B cell (primary cell): Measurements from ENCODE around the gene ADARB2. TPM values are rescaled to one million over a fixed set of nuclear protein-coding genes. Genes with fewer than 3 reads are reported as not detected.

Experiments used
- ATAC-seq: fragments of 200-7000 bp; cut with Tn5 transposase; one replicate; pipeline ENCODE4 v1.10.0; 2021; ENCODE audit warnings: low read depth, mild to moderate bottlenecking, moderate number of reproducible peaks, moderate library complexity
- CTCF ChIA-PET: fragments of 350-600 bp; sonication (Branson Sonifier 250); formaldehyde crosslinking; loops from one replicate; lab custom pipeline; 2021; ENCODE audit warnings: antibody characterized with exemption, inconsistent platforms; lab: Charles Lee
- POLR2A ChIA-PET: fragments of 350-600 bp; sonication (Branson Sonifier 250); formaldehyde crosslinking; loops from one replicate; lab custom pipeline; 2021; ENCODE audit warnings: antibody characterized with exemption; lab: Charles Lee
- DNase-seq: peaks from one replicate; pipeline ENCODE4 v3.0.0; 2013
- H2AFZ ChIP-seq: 2 replicates; pipeline ENCODE4 v1.6.1; 2012; ENCODE audit warnings: mild to moderate bottlenecking, low read depth, low read length; ENCODE audit not compliant: insufficient read depth, poor library complexity, severe bottlenecking
- H3K27ac ChIP-seq, 2 donors: 1 replicate in 1 of 2; 2 replicates in 1 of 2; pipeline ENCODE4 v1.5.1; 2012 to 2013; ENCODE audit warnings: low read length in 2 of 2, mild to moderate bottlenecking in 2 of 2, moderate library complexity in 1 of 2
- H3K27me3 ChIP-seq, 4 experiments: fragments of 200-600 bp in 1 of 4; sonication (generic) in 1 of 4; replicated peaks in 1 of 4; 1 replicate in 2 of 4; 2 replicates in 2 of 4; pipeline versions ENCODE4 v1.6.1 to v1.7.0; 2013 to 2016; ENCODE audit warnings: low read length in 3 of 4, mild to moderate bottlenecking in 2 of 4, mixed read lengths in 1 of 4, moderate library complexity in 1 of 4; ENCODE audit not compliant: insufficient read depth in 4 of 4, control insufficient read depth in 3 of 4; ENCODE audit errors: control extremely low read depth in 1 of 4
- H3K36me3 ChIP-seq, 2 experiments: replicated peaks in 1 of 2; 1 replicate in 1 of 2; 2 replicates in 1 of 2; pipeline versions ENCODE4 v1.6.1 to v1.7.1; 2013; ENCODE audit warnings: low read length in 1 of 2; ENCODE audit not compliant: insufficient read depth in 2 of 2, control insufficient read depth in 1 of 2; ENCODE audit errors: control extremely low read depth in 1 of 2, extremely low read depth in 1 of 2
- H3K4me1 ChIP-seq, 2 donors: fragments of 200-600 bp in 1 of 2; sonication (generic) in 1 of 2; 1 replicate in 1 of 2; 2 replicates in 1 of 2; pipeline versions ENCODE4 v1.5.1 to v1.6.1; 2013 to 2017; ENCODE audit warnings: low read length in 2 of 2; ENCODE audit not compliant: control insufficient read depth in 2 of 2, insufficient read depth in 2 of 2
- H3K4me2 ChIP-seq: replicated peaks from 2 replicates; pipeline ENCODE3; 2012; ENCODE audit warnings: mild to moderate bottlenecking, low read depth, low read length; ENCODE audit not compliant: poor library complexity, severe bottlenecking
- H3K4me3 ChIP-seq, 5 experiments: fragments of 200-600 bp in 1 of 5; sonication (generic) in 1 of 5; 1 replicate in 3 of 5; 2 replicates in 2 of 5; pipeline versions ENCODE4 v1.5.1 to v1.7.0; 2011 to 2016; ENCODE audit warnings: low read length in 4 of 5, mild to moderate bottlenecking in 4 of 5, low read depth in 2 of 5, control low read depth in 1 of 5, moderate library complexity in 1 of 5; ENCODE audit not compliant: insufficient read depth in 1 of 5; ENCODE audit errors: control extremely low read depth in 1 of 5, extremely low read depth in 1 of 5
- H3K79me2 ChIP-seq: fragments of 200-600 bp; sonication (generic); one replicate; pipeline ENCODE4 v1.6.0; 2016; ENCODE audit warnings: low read length; ENCODE audit not compliant: control insufficient read depth, insufficient read depth
- H3K9ac ChIP-seq: fragments of 200-600 bp; sonication (generic); 2 replicates; pipeline ENCODE4 v1.6.1; 2017; ENCODE audit warnings: mild to moderate bottlenecking, low read length, moderate library complexity
- H3K9me3 ChIP-seq, 3 donors: one replicate each; pipeline versions ENCODE4 v1.6.1 to v1.7.1; 2013; ENCODE audit warnings: low read length in 2 of 3; ENCODE audit not compliant: control insufficient read depth in 2 of 3, insufficient read depth in 1 of 3; ENCODE audit errors: control extremely low read depth in 1 of 3
- H4K20me1 ChIP-seq: 2 replicates; pipeline ENCODE4 v1.6.0; 2012; ENCODE audit warnings: mild to moderate bottlenecking, low read length; ENCODE audit not compliant: insufficient read depth, control insufficient read depth, poor library complexity, severe bottlenecking
- H3K27ac Mint-ChIP-seq: one replicate; pipeline ENCODE4 v1.8.0; 2021; ENCODE audit warnings: mixed read lengths
- H3K27me3 Mint-ChIP-seq: one replicate; pipeline ENCODE4 v1.8.0; 2021; ENCODE audit warnings: mixed read lengths
- H3K4me1 Mint-ChIP-seq: one replicate; pipeline ENCODE4 v1.8.0; 2021; ENCODE audit warnings: mixed read lengths
- H3K4me3 Mint-ChIP-seq: one replicate; pipeline ENCODE4 v1.8.0; 2021; ENCODE audit warnings: mixed read lengths
- H3K9me3 Mint-ChIP-seq: one replicate; pipeline ENCODE4 v1.8.0; 2022; ENCODE audit warnings: mixed read lengths; ENCODE audit not compliant: insufficient read depth
- EZH2 ChIP-seq: IDR thresholded peaks from 2 replicates; pipeline ENCODE4 v1.6.1; 2012; ENCODE audit warnings: borderline replicate concordance, low read depth, mild to moderate bottlenecking, moderate library complexity, low read length; ENCODE audit not compliant: insufficient read depth, poor library complexity, severe bottlenecking
- WGBS: methylation state at CpG from one replicate; pipeline ENCODE4 v1.1.5; 2013; ENCODE audit warnings: missing lambda C conversion rate; ENCODE audit not compliant: insufficient coverage; 5-methylcytosine and 5-hydroxymethylcytosine counted together
- intact Hi-C: fragments of 100-400 bp; cut with micrococcal nuclease; formaldehyde crosslinking; loops from one replicate; pipeline ENCODE4 v1.10.0; 2022
- polyA plus RNA-seq: library from polyadenylated mRNA; depleted of rRNA; stranded (reverse); fragments of >200 nt; gene quantifications from 2 replicates; pipeline ENCODE4 v1.2.3, GENCODE V29; 2012
- total RNA-seq, 2 donors: library from RNA; stranded (reverse); fragments of 120-200 nt in 1 of 2; gene quantifications; 1 replicate in 1 of 2; 2 replicates in 1 of 2; pipeline versions ENCODE4 v1.2.3 to v1.2.4, GENCODE V29; 2013 to 2022
- TF ChIP-seq, protein P1 (sequence below): fragments of 200-600 bp; IDR thresholded peaks from one replicate; pipeline ENCODE4 v1.8.0; 2022; ENCODE audit warnings: antibody characterized with exemption, mild to moderate bottlenecking

ADARB2 gene
- total and polyA plus RNA-seq, 2 donors (not counting 1 experiment from before 2014, with no cell fraction given): 0.13 to 0.96 TPM

DNA sequence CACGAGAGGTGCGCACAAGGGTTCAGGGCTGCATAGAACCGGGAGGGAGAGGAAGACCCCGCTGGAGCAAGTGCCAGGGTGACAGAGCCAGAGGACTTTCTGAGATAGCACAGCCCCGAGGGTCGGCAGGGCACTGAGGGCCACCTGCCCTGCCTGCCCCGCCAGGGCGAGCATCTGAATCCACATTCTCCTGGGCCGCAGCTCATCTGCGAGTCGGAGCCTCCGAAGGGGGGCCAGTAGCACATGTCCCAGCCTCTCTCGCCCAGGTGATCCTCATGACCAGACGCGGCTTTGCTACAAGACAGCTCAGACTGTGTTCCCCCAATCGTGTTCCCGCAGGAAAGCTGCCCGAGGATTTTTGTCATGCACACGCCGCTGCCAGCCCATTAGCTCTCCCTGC lies 71.2 kb downstream of the ADARB2 start:
- ATAC-seq (no peak), DNase-seq (no peak)
- Mint-ChIP-seq H3K4me3 (no peak overlapping the region), H3K9me3 (no peaks in the 10 kb centered on the region), H3K27ac (no peak overlapping the region), H3K27me3 (peaks cover 2% of the 10 kb centered on the region), H3K4me1 (peaks cover 34% of the 10 kb centered on the region)
- Histone ChIP-seq H3K4me1 (peaks cover 22 to 23% of the 10 kb centered on the region in 2 donors), H3K36me3 (no peaks in the 10 kb centered on the region), H3K27ac (no peak overlapping the region), H3K9me3 (peaks cover 0 to 3% (median 0%) of the 10 kb centered on the region in 3 donors), H3K79me2 (no peaks in the 10 kb centered on the region), H3K9ac (no peak overlapping the region), H2AFZ (no peak overlapping the region), H3K4me2 (no peak overlapping the region), H3K27me3 (no peaks in the 10 kb centered on the region), H4K20me1 (no peaks in the 10 kb centered on the region), H3K4me3 (no peak overlapping the region)
- CTCF ChIA-PET: no interaction called here
- 94% methylated on average over 20 of the region's 20 CpGs for WGBS
- TF ChIP-seq, protein P1, sequence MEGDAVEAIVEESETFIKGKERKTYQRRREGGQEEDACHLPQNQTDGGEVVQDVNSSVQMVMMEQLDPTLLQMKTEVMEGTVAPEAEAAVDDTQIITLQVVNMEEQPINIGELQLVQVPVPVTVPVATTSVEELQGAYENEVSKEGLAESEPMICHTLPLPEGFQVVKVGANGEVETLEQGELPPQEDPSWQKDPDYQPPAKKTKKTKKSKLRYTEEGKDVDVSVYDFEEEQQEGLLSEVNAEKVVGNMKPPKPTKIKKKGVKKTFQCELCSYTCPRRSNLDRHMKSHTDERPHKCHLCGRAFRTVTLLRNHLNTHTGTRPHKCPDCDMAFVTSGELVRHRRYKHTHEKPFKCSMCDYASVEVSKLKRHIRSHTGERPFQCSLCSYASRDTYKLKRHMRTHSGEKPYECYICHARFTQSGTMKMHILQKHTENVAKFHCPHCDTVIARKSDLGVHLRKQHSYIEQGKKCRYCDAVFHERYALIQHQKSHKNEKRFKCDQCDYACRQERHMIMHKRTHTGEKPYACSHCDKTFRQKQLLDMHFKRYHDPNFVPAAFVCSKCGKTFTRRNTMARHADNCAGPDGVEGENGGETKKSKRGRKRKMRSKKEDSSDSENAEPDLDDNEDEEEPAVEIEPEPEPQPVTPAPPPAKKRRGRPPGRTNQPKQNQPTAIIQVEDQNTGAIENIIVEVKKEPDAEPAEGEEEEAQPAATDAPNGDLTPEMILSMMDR: no peak
- no peak for TF ChIP-seq EZH2
- POLR2A ChIA-PET: no interaction called here
- intact Hi-C loops: loop anchor here (10.0 kb wide), 1 partner anchor 69 kb away; the partner anchor contains the start of gene ADARB2

DNA sequence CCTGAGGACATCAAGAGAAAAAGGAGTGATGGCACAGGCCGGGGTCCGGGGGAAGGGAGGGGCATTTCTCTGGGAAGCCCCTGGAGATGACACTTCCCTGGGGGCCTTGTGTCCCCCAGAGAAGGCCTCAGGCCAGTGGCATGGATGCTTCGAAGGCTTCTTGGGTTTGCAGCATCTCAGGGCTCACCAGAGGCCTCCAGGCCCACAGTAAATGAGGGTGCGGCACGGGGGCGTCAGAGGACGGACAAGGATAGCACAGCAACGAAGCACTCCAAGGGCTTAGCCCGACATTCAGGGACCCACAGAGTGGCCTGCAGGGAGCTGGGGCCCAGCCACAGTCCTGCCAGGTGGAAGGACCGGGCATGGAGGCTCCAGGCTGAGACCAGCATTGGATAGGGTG lies 71.6 kb downstream of the ADARB2 start:
- intact Hi-C loops: loop anchor here (10.0 kb wide), 1 partner anchor 69 kb away; the partner anchor contains the start of gene ADARB2
- ChIA-PET CTCF (interaction anchor here (0.6 kb wide), 1 partner anchor 587 kb away, joined by 3 read pairs; no protein-coding TSS in a partner anchor), POLR2A (no interaction called here)
- Mint-ChIP-seq H3K27me3 (peaks cover 4% of the 10 kb centered on the region), H3K27ac (no peak overlapping the region), H3K4me3 (no peak overlapping the region), H3K9me3 (no peaks in the 10 kb centered on the region), H3K4me1 (peaks cover 39% of the 10 kb centered on the region)
- Histone ChIP-seq H3K27ac (no peak overlapping the region), H3K4me1 (peaks cover 27% of the 10 kb centered on the region in 2 donors), H3K79me2 (no peaks in the 10 kb centered on the region), H2AFZ (no peak overlapping the region), H3K9me3 (peaks cover 0 to 3% (median 0%) of the 10 kb centered on the region in 3 donors), H3K4me2 (no peak overlapping the region), H3K9ac (no peak overlapping the region), H3K4me3 (no peak overlapping the region), H3K27me3 (no peaks in the 10 kb centered on the region), H4K20me1 (no peaks in the 10 kb centered on the region), H3K36me3 (no peaks in the 10 kb centered on the region)
- ATAC-seq (no peak), DNase-seq (no peak)
- 88% methylated on average over 10 of the region's 10 CpGs for WGBS
- no peak for TF ChIP-seq EZH2
- TF ChIP-seq, protein P1: no peak
